ENCODE data around the gene TET3. TPM values are rescaled to one million over a fixed set of nuclear protein-coding genes. Genes with fewer than 3 reads are reported as not detected.

The TET3 gene
- total RNA-seq, 1 donor from 2014 or later: 7.3 TPM

DNA sequence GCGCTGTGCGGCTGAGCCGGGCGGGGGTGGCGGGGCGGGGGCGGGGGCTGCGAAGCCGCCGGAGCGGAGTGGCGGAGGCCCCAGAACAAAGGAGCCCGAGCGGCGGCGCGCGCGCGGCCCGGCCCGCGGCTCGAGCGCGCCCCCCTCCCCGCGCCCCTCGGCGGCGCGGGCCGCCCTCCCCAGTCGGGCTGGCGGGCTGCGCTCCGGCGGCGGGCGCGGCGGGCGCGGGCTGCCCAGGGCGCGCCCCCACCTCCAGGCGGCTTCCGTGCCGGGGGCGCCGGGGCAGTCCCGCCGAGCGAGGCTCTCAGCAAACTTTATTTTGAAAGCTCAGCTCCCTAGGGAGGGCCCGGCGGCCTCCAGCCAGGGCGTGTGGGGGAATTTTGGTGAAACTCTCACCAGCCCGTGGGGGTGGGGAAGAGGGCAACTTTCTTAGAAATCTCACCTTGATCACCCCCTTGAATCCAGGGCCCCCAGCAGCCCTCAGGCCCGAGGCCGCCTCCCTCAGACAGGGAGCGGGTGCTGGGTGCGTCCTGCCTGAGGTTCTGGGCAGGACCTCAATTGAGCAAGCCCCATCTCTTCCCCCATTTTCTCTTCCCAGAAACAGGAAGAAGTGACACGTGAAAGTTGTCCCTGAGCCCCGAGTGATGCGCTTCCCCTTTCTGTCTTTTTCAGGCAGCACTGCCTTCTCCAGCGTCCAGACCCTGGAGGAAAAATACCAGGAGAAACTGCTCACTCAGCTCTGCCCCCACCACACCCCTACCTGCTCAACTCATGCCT is 786 bp downstream of the TET3 start:
- ATAC-seq (no peak), DNase-seq (ENCODE audit: low spot score) (peak; percentile 56)

GRCh38 chr2:73986085-73986681 is 1.5 kb downstream of the TET3 start:
- DNase-seq (ENCODE audit: low spot score) (no peak), ATAC-seq (no peak)

DNA sequence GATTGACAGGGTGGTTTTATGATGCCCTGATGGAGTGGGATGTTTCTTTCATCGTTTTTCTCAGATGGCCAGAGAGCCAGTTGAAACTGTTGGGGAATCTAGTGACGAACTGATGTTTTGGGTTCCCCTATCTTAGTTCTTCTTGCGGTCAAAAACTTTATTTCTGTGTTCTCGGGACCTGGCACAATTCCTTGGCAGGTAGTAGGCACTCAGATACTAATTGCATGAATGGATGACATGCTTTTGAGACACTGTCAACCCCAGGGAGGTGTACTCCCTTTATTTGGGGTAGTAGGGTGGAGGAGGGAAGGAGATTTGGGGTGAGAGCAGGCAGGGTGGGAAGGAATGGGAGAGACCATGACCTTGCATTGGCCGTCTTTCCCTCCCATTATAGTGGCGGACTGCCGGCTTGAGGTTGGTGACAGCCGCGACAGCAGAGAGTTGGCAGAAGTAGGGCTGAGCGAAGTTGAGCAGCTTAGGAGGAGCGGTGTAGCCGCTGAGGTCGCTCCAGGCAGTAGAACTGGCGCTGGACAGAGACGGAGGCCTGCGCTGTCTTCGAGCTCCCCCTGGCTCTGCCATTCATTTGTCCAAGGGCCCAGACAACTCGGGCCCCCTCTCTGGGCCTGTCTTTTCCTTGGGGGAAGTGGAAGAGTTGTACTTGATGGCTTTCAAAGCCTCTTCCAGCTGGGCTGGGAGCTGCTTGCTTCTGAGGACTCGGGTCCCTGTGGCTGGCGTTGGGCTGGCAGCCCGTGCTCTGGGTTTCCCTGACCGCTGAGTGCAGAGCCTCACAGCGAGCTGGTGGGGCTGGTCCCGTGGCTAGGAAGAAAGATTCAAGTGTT is 2.6 kb downstream of the TET3 start:
- peak; percentile 26 for ATAC-seq

DNA sequence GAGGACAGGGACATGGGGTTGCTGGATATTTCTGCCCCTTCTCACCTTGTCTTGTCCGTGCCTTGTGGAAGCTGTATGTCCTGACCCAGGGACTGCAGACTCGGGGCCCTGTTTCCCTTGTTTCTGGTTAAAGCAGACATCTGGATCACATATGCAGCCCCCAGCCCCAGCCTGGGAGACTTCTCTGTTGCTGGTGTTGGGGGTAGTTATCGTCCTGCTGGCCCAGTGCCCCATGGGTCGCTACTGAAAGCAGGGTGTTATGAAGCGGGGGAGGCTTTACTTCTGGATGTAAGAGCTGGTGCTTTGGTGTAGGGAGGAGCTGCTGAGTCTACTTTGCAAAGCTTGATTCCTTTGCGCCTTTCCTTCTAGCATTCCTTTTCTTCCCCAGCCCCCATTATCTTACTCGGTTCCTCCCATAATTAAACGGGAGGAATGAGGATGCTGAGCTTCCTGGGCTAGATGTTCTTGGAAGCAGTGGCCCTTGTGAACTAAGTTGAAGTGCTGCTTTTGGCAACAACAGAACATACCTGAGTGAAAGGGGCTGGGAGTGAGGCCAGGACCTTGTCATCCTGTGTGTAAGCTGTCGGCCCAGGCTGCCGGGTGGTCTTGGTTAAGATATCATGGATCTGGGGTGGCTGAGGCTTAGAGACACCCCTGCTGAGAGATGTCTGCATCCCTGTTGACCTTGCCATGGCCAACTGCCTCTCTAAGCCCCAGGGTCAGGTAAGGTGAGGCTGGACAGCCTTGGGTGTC is 3.4 kb downstream of the TET3 start:
- ATAC-seq: no peak

More for the DNA sequence above, 2.6 kb downstream of the TET3 start:
- peak; percentile 53 for DNase-seq (ENCODE audit: low spot score)

GRCh38 chr2:73989972-73990371 is 5.3 kb downstream of the TET3 start:
- DNase-seq (ENCODE audit: low spot score) (no peak), ATAC-seq (no peak)

More for the DNA sequence above, 3.4 kb downstream of the TET3 start:
- no peak for DNase-seq (ENCODE audit: low spot score)

- ATAC-seq (no peak), DNase-seq (ENCODE audit: low spot score) (no peak)
Measured at GRCh38 chr2:73990531-73990930, 5.8 kb downstream of the TET3 start.

- DNase-seq (ENCODE audit: low spot score) (no peak), ATAC-seq (no peak)
Measured at GRCh38 chr2:73992036-73992435, 7.3 kb downstream of the TET3 start.

DNA sequence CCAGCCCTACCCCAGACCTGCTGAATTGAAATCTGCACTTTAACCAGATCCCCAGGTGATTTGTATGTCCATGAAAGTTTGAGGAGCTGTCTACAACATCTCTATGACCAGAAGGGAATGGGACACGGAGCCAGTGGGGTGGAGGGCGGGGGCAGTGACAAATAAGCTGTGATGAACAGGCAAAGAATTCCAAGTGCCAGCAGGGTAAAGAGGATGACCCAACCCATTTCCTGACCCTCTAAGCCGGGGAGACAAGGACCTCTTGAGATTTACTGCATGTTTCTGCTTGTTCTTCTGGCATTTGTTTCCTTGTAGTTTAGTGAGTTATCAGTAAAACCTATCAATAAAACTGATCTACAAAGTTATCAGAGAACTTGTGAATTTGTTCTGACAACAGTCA is 8.7 kb downstream of the TET3 start:
- ATAC-seq: no peak
- DNase-seq (ENCODE audit: low spot score): no peak

GRCh38 chr2:73993778-73994177 is 9.1 kb downstream of the TET3 start:
- no peak for ATAC-seq

GRCh38 chr2:73994178-73994831 is 9.6 kb downstream of the TET3 start:
- DNase-seq (ENCODE audit: low spot score): no peak
- ATAC-seq: peak; percentile 32

More at GRCh38 chr2:73993778-73994177, 9.1 kb downstream of the TET3 start:
- DNase-seq (ENCODE audit: low spot score): no peak

- DNase-seq (ENCODE audit: low spot score) (no peak), ATAC-seq (no peak)
Measured at GRCh38 chr2:73995810-73996209, 11.1 kb downstream of the TET3 start.

DNA sequence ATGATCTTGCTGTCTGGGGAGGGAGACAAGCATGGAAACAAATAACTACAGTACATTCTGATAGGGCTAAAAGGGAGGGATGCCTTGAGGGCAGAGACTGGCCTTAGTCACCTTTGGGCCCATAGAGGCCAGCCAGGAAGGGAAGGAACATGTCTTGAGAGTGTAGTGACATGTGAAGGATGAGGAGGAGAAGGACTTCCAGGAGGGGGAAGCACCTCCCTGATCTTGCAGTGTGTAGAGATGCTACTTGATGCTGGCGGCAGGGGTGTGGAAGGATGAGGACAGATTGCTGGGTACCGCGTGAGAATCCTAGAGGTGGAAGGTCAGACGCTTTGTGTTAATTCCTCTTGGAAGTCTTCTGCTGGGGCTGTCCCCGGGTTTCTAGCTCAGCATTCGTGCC is 13.1 kb downstream of the TET3 start:
- DNase-seq (ENCODE audit: low spot score): no peak
- no peak for ATAC-seq

- DNase-seq (ENCODE audit: low spot score): no peak
- ATAC-seq: no peak
Measured at GRCh38 chr2:73998451-73998850, 13.7 kb downstream of the TET3 start.

DNA sequence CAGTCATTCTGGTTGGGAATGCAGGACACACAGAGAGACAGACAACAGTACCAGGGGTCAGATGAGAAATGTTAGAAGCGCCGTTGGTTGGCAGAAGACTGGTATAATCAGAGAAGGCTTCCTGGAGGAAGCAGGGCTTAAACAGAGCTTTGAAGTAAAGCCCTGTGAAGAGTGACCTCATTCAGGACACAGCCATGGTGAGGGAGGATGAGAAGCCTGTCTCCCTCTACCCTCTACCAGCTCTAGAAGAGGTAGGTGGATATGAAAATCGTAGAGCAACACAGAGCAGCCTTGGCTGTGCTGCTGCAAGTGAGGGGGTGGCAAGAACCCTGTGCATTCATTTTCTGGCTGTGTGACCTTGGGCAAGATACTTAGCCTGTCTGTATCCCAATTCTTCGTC is 14.2 kb downstream of the TET3 start:
- DNase-seq (ENCODE audit: low spot score) (no peak), ATAC-seq (no peak)

- ATAC-seq (no peak), DNase-seq (ENCODE audit: low spot score) (no peak)
Measured at GRCh38 chr2:73999881-74000597, 15.3 kb downstream of the TET3 start.

DNA sequence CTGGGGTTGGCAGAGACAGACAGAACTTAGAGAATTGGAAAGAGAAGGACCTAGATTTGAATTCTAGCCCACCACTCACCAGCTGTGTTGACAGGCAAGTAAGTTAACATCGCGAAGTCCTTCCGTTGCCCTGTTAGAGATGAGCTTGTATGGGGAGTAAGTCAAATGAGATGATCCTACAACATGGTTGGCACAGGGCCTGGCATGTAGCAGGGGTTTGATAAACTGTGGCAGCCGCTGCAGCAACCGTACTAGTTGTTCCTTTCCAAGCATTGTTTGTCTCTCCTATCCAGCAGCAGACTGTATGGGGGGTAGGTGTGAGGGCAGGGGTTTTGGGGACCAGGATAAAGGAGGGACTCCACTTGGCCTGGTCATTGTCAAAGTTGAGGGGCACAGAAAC is 16.0 kb downstream of the TET3 start:
- ATAC-seq (no peak), DNase-seq (ENCODE audit: low spot score) (no peak)

DNA sequence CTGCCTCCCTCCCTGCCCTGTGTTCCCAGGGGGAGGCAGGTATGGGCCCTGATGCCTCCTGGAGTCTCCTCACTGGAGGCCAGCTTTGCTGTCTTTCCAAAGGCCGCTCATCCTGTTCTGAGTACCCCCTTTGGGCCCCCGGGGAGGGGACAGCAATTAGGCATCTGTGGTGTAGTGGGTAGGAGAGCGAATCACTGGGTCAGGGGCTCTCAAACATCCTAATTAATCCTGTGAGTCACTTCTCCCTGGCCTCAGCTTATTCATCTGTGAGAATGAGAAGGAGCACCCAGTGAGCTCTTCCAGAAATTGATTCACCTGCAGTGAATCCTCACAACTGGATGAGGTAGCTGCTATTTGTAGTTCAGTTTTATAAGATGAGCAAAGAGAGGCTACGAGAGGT is 16.4 kb downstream of the TET3 start:
- ATAC-seq: no peak
- DNase-seq (ENCODE audit: low spot score): no peak

DNA sequence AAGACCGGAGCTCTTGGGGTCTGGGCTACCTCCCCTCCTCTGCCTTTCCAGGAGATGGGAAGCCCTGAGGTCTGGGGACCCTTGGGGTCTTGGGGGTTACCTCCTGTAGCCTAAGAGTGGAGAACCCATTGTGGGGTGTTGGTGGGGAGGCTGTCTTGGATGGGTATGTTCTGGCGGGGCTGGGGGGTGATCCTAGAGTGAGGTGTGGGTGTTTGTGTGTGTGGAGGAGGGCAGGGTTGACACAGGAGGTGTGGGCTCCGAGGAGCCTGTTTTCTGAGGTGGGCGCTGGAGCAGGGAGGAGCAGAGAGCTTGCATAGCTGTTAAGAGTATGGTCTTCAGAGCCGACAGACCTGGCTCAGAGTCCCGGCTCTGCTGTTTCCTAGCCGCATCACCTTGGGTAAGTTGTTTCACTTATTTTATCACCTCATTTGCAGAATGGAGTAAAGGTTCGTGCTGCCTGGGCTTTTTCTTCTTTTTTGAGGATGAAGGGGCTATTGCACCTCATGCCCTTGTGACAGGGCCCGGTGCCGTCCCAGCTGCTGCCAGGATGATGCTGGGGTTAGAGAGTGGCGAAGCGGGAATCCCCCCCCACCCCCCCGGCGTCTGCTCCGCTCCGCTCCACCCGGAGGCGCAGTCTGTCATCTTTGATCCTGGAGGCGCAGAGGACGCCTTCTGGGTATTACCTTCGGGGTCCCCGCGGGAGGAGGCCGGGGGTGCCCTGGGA is 17.2 kb downstream of the TET3 start:
- DNase-seq (ENCODE audit: low spot score): no peak
- ATAC-seq: no peak
